Cardiac fibroblast (primary cell): Measurements from ENCODE around the gene C1QTNF8.

Experiments
- DNase-seq, 2 donors: peaks; one replicate each; pipeline versions ENCODE4 v3.0.0 to v3.0.0-alpha.2; 2010; ENCODE audit warnings: low read depth in 2 of 2
- H3K4me3 ChIP-seq, 2 donors: replicated peaks in 1 of 2; 1 replicate in 1 of 2; 2 replicates in 1 of 2; pipeline ENCODE4 v1.5.1; 2011; ENCODE audit warnings: low read depth in 2 of 2, low read length in 2 of 2, mild to moderate bottlenecking in 2 of 2, moderate library complexity in 1 of 2
- TF ChIP-seq, protein P1 (sequence below): IDR thresholded peaks from one replicate; pipeline ENCODE4 v1.5.1; 2011; ENCODE audit warnings: low read depth, mild to moderate bottlenecking, low read length, inconsistent platforms

Gene C1QTNF8

DNA sequence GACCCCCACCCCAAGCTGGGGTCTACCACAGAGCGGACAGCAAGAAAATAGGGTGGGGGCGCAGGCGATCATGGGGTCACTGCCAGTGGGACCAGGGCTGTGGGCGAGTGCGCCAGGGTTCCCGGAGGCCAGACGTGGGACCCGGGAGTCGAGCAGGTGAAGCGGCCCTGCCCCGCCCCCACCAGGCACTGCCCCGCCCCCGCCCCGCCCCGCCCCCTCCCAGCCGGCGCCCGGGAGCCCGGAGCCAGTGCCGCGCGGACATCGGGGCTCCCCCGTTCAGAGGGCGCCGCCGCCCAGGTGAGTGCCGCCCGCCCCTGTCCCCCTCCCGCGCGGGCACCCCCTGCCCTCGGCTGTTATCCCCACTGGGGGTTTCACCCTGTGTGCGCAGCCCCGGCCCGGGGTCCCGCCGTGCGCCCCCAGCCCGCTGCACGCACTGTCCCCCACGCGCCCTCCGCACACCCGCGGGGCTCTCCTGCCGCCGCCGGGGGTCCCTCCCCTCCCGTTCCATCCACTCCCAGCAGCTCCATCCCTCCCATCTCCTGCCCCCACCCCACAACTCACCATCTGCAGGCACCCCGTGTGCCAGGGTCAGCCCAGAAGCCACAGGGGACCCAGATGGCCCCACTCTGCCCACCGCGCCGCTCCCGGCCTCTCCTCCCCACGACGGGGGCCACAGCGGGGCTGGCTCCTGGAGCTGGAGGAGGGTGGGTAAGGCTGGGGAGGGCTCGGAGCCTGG, 23.4 kb downstream of the C1QTNF8 start, which contains the start of gene SSTR5:
Gene SSTR5 (plus strand): TSS at position 222 of the 736 bp plus-strand sequence. CDS start 6,122 bp downstream, outside the sequence.
- TF ChIP-seq, protein P1, sequence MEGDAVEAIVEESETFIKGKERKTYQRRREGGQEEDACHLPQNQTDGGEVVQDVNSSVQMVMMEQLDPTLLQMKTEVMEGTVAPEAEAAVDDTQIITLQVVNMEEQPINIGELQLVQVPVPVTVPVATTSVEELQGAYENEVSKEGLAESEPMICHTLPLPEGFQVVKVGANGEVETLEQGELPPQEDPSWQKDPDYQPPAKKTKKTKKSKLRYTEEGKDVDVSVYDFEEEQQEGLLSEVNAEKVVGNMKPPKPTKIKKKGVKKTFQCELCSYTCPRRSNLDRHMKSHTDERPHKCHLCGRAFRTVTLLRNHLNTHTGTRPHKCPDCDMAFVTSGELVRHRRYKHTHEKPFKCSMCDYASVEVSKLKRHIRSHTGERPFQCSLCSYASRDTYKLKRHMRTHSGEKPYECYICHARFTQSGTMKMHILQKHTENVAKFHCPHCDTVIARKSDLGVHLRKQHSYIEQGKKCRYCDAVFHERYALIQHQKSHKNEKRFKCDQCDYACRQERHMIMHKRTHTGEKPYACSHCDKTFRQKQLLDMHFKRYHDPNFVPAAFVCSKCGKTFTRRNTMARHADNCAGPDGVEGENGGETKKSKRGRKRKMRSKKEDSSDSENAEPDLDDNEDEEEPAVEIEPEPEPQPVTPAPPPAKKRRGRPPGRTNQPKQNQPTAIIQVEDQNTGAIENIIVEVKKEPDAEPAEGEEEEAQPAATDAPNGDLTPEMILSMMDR: no peak
- H3K4me3 ChIP-seq: no peak within 1 kb of the TSS
- no peak for DNase-seq

DNA sequence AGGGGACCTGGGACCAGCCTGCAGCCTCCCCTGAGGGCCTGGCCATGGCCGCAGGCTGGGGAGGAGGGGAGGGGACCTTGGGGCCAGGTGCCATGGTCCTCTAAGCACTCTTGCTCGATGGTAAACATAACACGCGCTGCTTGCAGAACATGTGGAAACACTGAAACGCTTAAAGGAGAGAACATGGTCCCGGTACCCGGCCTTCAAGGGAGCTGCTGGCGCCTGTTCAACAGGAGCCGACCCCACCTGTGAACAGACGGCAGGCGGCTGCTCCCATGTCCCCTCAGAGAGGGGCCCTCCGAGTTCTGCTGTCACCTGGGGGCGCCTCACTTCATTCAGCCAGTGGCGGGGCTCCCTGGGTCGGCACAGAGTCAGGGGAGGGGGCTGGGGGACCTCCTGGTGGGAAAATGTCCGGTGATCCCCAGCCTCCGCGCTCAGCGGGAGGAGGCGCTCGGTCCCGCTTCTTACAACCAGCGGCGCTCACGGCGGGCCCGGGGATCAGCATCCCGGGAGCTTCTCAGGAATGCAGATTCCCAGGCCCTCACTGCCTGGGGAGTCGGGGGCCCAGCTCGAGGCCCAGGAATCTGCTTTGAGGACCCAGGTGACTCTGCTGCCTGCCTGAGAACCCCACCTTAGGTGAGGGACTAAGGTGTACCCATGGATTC, 24.4 kb downstream of the C1QTNF8 start:
- no peak for DNase-seq
- no peak overlapping the region for H3K4me3 ChIP-seq
- TF ChIP-seq, protein P1: no peak

DNA sequence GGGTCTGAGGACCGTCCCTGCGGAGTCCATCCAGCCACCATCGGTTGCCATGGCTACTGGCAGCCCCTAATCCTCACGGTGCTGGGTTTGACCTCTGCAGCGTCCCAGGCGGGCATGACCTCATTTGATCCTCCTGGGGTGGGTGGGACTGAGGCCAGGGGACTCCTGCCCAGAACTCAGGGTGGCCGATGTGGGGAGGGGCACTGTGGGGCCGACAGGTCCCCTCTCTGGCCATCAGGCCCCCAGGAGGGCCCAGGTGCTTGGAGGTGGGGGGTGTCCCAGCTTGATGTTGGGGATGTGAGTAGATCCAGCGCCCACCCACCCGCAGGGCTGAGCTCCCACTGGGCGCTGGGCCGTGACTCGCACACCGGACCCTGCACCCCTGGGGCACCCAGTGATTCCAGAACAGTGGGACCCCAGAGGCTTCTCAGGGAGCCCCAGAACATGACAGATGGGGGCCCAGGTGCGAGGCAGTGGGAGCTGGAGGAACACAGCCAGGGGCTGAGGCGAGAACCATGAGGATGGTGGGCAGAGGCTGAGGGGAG, 25.1 kb downstream of the C1QTNF8 start:
- TF ChIP-seq, protein P1: no peak
- no peak overlapping the region for H3K4me3 ChIP-seq
- no peak for DNase-seq

DNA sequence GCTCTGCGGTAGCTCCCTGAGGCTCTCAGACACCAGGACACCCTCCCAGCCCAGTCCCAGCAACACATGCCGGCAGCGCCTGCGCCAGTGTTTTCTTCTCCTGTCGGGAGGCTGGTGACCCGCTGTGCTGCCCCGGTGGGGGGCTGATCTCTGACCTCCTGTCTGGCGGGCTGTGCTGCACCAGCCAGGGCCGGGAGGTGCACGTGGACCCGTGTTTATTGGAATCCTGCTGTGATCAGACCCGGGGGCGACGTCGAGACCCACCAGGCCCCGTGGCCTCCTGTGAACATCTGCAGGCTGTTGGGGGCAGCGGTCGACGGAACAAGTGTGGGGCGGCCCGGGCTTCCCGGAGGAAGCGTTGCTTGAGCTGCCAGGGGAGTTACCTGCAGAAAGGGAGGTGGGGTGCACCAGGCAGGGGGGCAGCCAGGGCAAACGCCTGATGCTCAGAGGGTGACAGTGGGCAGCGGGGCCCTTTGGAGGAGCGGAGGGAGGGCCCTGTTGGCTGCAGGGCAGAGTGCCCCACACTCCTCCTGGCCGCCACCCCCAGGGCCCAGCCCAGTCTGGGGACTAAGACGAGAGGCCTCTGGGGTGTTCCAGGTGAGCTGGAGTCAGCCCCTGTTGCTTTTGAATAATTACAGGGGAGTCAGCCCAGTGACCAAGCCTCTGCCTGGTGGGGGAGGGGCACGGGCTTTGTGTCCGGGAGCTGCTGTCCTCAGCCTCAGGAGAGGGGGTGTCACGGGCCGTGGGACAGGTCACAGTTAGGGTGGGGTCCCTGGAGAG, 25.8 kb downstream of the C1QTNF8 start:
- TF ChIP-seq, protein P1: no peak
- H3K4me3 ChIP-seq: no peak overlapping the region
- no peak for DNase-seq

DNA sequence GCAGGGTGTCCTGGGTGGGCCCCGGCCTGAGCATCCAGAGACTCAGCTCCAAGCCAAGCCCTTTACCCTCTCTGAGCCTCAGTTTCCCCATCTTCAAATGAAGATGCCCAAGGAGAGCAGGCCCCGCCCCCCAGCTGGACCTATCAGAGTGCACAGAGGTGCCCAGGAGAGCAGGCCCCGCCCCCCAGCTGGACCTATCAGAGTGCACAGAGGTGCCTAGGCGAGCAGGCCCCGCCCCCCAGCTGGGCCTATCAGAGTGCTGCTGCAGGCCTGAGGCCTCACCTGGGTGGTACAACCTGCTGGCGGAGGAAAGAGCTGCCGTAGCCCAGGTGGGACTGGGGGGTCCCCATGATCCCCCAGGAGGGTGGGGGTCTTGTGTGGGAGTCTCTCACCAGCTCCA, 26.9 kb downstream of the C1QTNF8 start:
- TF ChIP-seq, protein P1: no peak
- no peak for DNase-seq
- H3K4me3 ChIP-seq: no peak overlapping the region

DNA sequence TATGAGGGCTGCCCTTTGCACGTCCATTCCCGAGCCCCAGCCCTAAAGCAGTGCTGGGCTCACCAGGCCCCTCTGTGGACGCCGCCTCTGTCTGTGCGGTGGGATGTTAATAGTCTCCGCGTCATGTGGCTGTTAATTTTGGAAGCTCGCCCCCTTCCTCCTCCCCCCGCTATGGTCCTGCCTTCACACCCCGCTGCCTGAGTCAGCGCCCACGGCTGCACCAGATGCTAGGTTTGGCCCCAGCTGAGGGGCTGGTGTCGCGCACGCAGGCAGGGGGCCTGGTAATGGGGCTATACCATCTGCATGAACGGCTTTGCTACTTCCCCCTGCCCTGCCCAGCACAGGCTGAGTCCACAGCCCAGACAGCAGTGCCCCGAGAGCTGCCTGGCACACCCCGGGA, 27.6 kb downstream of the C1QTNF8 start:
- H3K4me3 ChIP-seq: no peak overlapping the region
- no peak for DNase-seq
- TF ChIP-seq, protein P1: no peak
